Mesenchymal stem cell (in vitro differentiated cells and primary cell): ENCODE results near the gene GALNT3.

Experiments
- DNase-seq: peaks from one replicate; pipeline ENCODE4 v3.0.0-alpha.2; 2013
- H2AFZ ChIP-seq: one replicate; pipeline ENCODE4 v1.6.1; 2013; ENCODE audit warnings: low read depth, mild to moderate bottlenecking, control low read depth, inconsistent platforms, low read length, moderate library complexity
- H2AK5ac ChIP-seq: 2 replicates; pipeline ENCODE4 v1.6.1; 2013; ENCODE audit warnings: low read length, moderate library complexity, mild to moderate bottlenecking, inconsistent platforms; ENCODE audit not compliant: severe bottlenecking
- H2BK120ac ChIP-seq: one replicate; pipeline ENCODE4 v1.6.1; 2013; ENCODE audit warnings: low read depth, mild to moderate bottlenecking, inconsistent platforms, low read length, moderate library complexity
- H2BK12ac ChIP-seq, 2 experiments: one replicate each; pipeline ENCODE4 v1.6.1; 2013; ENCODE audit warnings: inconsistent platforms in 2 of 2, low read length in 2 of 2, mild to moderate bottlenecking in 2 of 2, moderate library complexity in 2 of 2, control low read depth in 1 of 2
- H2BK15ac ChIP-seq: one replicate; pipeline ENCODE4 v1.6.1; 2013; ENCODE audit warnings: mild to moderate bottlenecking, low read depth, inconsistent platforms; ENCODE audit not compliant: poor library complexity, severe bottlenecking
- H2BK5ac ChIP-seq: 2 replicates; pipeline ENCODE4 v1.6.1; 2013; ENCODE audit warnings: low read depth, mild to moderate bottlenecking, low read length, control low read depth, inconsistent platforms; ENCODE audit not compliant: poor library complexity, severe bottlenecking
- H3K14ac ChIP-seq, 2 experiments: one replicate each; pipeline ENCODE4 v1.6.1; 2013; ENCODE audit warnings: inconsistent platforms in 2 of 2, low read length in 2 of 2, control low read depth in 1 of 2, mild to moderate bottlenecking in 1 of 2, moderate library complexity in 1 of 2
- H3K18ac ChIP-seq, 2 experiments: one replicate each; pipeline ENCODE4 v1.6.1; 2013; ENCODE audit warnings: inconsistent platforms in 2 of 2, low read length in 2 of 2, control low read depth in 1 of 2, low read depth in 1 of 2, mild to moderate bottlenecking in 1 of 2
- H3K23ac ChIP-seq, 2 experiments: one replicate each; pipeline ENCODE4 v1.6.1; 2013; ENCODE audit warnings: inconsistent platforms in 2 of 2, low read length in 2 of 2, mild to moderate bottlenecking in 2 of 2, moderate library complexity in 2 of 2, control low read depth in 1 of 2
- H3K27ac ChIP-seq: 2 replicates; pipeline ENCODE4 v1.5.1; 2013; ENCODE audit warnings: mild to moderate bottlenecking, moderate library complexity, low read length, control low read depth, inconsistent platforms; ENCODE audit not compliant: poor library complexity, severe bottlenecking
- H3K27me3 ChIP-seq, 2 experiments: 2 replicates each; pipeline versions ENCODE4 v1.6.1 to v1.7.0; 2013; ENCODE audit warnings: low read length in 2 of 2, mild to moderate bottlenecking in 2 of 2, moderate library complexity in 2 of 2, control low read depth in 1 of 2, inconsistent platforms in 1 of 2; ENCODE audit not compliant: control insufficient read depth in 1 of 2, insufficient read depth in 1 of 2
- H3K36me3 ChIP-seq, 2 experiments: 2 replicates each; pipeline versions ENCODE4 v1.6.1 to v1.7.0; 2013; ENCODE audit warnings: low read length in 2 of 2, control low read depth in 1 of 2, inconsistent platforms in 1 of 2, low read depth in 1 of 2, mild to moderate bottlenecking in 1 of 2; ENCODE audit not compliant: insufficient read depth in 2 of 2, control insufficient read depth in 1 of 2
- H3K4ac ChIP-seq, 2 experiments: one replicate each; pipeline ENCODE4 v1.6.1; 2013; ENCODE audit warnings: inconsistent platforms in 2 of 2, low read length in 2 of 2, mild to moderate bottlenecking in 2 of 2, moderate library complexity in 2 of 2, control low read depth in 1 of 2, low read depth in 1 of 2
- H3K4me1 ChIP-seq: 2 replicates; pipeline ENCODE4 v1.6.1; 2013; ENCODE audit warnings: low read depth, low read length, control low read depth; ENCODE audit not compliant: control insufficient read depth, insufficient read depth
- H3K4me2 ChIP-seq: 2 replicates; pipeline ENCODE4 v1.6.1; 2013; ENCODE audit warnings: low read length, mild to moderate bottlenecking, inconsistent platforms; ENCODE audit not compliant: poor library complexity, severe bottlenecking
- H3K4me3 ChIP-seq, 2 experiments: 2 replicates each; pipeline versions ENCODE4 v1.5.1 to v1.7.0; 2013; ENCODE audit warnings: low read length in 2 of 2, mild to moderate bottlenecking in 2 of 2, control low read depth in 1 of 2, low read depth in 1 of 2; ENCODE audit not compliant: insufficient read depth in 1 of 2
- H3K79me1 ChIP-seq: replicated peaks from 2 replicates; pipeline ENCODE4 v1.6.1; 2013; ENCODE audit warnings: mild to moderate bottlenecking, control low read depth, low read length, inconsistent platforms; ENCODE audit not compliant: poor library complexity, severe bottlenecking
- H3K9ac ChIP-seq: 2 replicates; pipeline ENCODE4 v1.7.0; 2013; ENCODE audit warnings: mild to moderate bottlenecking, low read length, moderate library complexity
- H3K9me3 ChIP-seq: 2 replicates; pipeline ENCODE4 v1.7.0; 2013; ENCODE audit warnings: mild to moderate bottlenecking, low read length; ENCODE audit not compliant: control insufficient read depth
- H4K8ac ChIP-seq: one replicate; pipeline ENCODE4 v1.6.1; 2013; ENCODE audit warnings: inconsistent platforms, mild to moderate bottlenecking, low read length, moderate library complexity
- H4K91ac ChIP-seq: one replicate; pipeline ENCODE4 v1.6.1; 2013; ENCODE audit warnings: mild to moderate bottlenecking, low read length, inconsistent platforms
- WGBS: methylation state at CpG from one replicate; pipeline ENCODE4 v1.1.7; 2013; ENCODE audit warnings: mixed read lengths; 5-methylcytosine and 5-hydroxymethylcytosine counted together

GALNT3 gene

DNA sequence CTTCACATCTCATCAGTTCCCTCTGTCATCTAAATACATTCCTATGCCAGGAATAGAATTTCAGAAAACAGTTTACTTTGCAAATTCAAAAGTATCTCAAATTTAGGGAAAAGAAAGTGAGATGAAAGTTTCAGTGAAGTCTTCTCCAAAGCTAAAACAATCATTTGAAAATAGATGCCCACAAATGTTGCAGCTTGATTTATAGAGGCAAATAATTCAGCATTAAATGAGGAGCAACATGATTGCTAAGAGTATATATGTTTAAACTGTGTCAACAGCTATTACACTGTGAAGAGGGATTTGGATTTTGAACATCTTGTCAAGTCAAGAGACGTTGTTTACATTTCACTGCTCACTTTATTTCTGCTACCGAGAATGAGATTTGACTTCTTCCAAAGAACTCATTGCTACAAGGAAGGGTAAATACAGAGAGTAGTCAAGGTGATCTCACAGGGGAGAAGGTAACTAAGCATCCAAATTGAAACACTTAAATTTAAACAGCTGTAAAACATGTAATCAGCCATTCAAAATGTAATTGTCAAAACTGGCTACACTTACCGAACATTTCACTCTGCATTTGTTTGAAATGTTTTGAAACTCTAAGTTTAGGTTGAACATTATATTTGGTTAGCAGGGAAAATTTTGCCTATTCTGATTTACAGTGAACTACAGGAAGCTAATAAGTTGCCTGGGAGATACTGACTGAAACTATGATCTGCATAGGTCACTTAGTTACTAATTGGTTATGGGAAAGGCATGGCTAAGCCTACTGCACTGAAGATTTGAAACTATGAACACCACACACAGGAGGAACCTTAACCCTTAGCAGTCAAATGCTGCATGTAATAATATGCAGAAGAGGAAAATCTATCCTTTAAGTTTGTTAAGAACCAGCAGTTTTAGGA lies 33.2 kb upstream of the GALNT3 start:
- no peak overlapping the region for H3K14ac ChIP-seq
- no peak overlapping the region for H2BK120ac ChIP-seq
- no peak overlapping the region for H3K23ac ChIP-seq
- DNase-seq = no peak
- 78% methylated on average over 3 of the region's 3 CpGs for WGBS
- H3K36me3 ChIP-seq = no peaks in the 10 kb centered on the region
- no peaks in the 10 kb centered on the region for H3K27me3 ChIP-seq
- H3K27ac ChIP-seq = no peak overlapping the region
- no peak overlapping the region for H4K8ac ChIP-seq
- H3K9ac ChIP-seq = no peak overlapping the region
- H3K9me3 ChIP-seq = no peaks in the 10 kb centered on the region
- no peak overlapping the region for H2BK15ac ChIP-seq
- H2BK5ac ChIP-seq = no peak overlapping the region
- no peak overlapping the region for H3K4me2 ChIP-seq
- H4K91ac ChIP-seq = no peak overlapping the region
- H2AK5ac ChIP-seq = no peak overlapping the region
- H3K4me1 ChIP-seq = no peaks in the 10 kb centered on the region
- no peak overlapping the region for H3K4me3 ChIP-seq
- H2BK12ac ChIP-seq = no peak overlapping the region
- H3K79me1 ChIP-seq = no peaks in the 10 kb centered on the region
- no peak overlapping the region for H3K18ac ChIP-seq
- no peak overlapping the region for H2AFZ ChIP-seq
- H3K4ac ChIP-seq = no peak overlapping the region

GRCh38 chr2:165825041-165825440 lies 31.0 kb upstream of the GALNT3 start:
- H3K9me3 ChIP-seq = no peaks in the 10 kb centered on the region
- no peak overlapping the region for H2AFZ ChIP-seq
- no peak overlapping the region for H3K23ac ChIP-seq
- no peaks in the 10 kb centered on the region for H3K4me1 ChIP-seq
- H2BK5ac ChIP-seq = no peak overlapping the region
- DNase-seq = peak; percentile 32
- no peak overlapping the region for H2BK15ac ChIP-seq
- H3K36me3 ChIP-seq = no peaks in the 10 kb centered on the region
- H3K27ac ChIP-seq = no peak overlapping the region
- no peak overlapping the region for H3K9ac ChIP-seq
- no peak overlapping the region for H4K91ac ChIP-seq
- H3K14ac ChIP-seq = no peak overlapping the region
- no peak overlapping the region for H3K4me2 ChIP-seq
- H2AK5ac ChIP-seq = no peak overlapping the region
- no peak overlapping the region for H2BK120ac ChIP-seq
- no peak overlapping the region for H3K4me3 ChIP-seq
- H3K4ac ChIP-seq = no peak overlapping the region
- H3K79me1 ChIP-seq = no peaks in the 10 kb centered on the region
- no peaks in the 10 kb centered on the region for H3K27me3 ChIP-seq
- 56% methylated on average over 2 of the region's 2 CpGs for WGBS
- H3K18ac ChIP-seq = no peak overlapping the region
- H4K8ac ChIP-seq = no peak overlapping the region
- H2BK12ac ChIP-seq = no peak overlapping the region

GRCh38 chr2:165820296-165820695 lies 26.2 kb upstream of the GALNT3 start:
- H3K4me2 ChIP-seq = no peak overlapping the region

GRCh38 chr2:165818920-165819319 lies 24.9 kb upstream of the GALNT3 start:
- WGBS = no CpG with 5 or more reads among the region's 1 CpG
- Histone ChIP-seq H3K4me2 (no peak overlapping the region), H2BK5ac (no peak overlapping the region)

More at GRCh38 chr2:165820296-165820695, 26.2 kb upstream of the GALNT3 start:
- no peaks in the 10 kb centered on the region for H3K27me3 ChIP-seq
- H4K91ac ChIP-seq = no peak overlapping the region
- H3K23ac ChIP-seq = no peak overlapping the region
- H2BK15ac ChIP-seq = no peak overlapping the region
- H3K18ac ChIP-seq = no peak overlapping the region
- no peak overlapping the region for H2AFZ ChIP-seq
- no peaks in the 10 kb centered on the region for H3K79me1 ChIP-seq
- H2BK12ac ChIP-seq = no peak overlapping the region
- H4K8ac ChIP-seq = no peak overlapping the region
- H3K27ac ChIP-seq = no peak overlapping the region
- no peak for DNase-seq
- no peak overlapping the region for H3K9ac ChIP-seq
- H3K14ac ChIP-seq = no peak overlapping the region
- no peak overlapping the region for H2BK5ac ChIP-seq
- H2BK120ac ChIP-seq = no peak overlapping the region
- no peaks in the 10 kb centered on the region for H3K9me3 ChIP-seq
- no peaks in the 10 kb centered on the region for H3K4me1 ChIP-seq
- 59% methylated on average over 2 of the region's 2 CpGs for WGBS
- H3K36me3 ChIP-seq = no peaks in the 10 kb centered on the region
- H2AK5ac ChIP-seq = no peak overlapping the region
- no peak overlapping the region for H3K4me3 ChIP-seq
- no peak overlapping the region for H3K4ac ChIP-seq

More at GRCh38 chr2:165818920-165819319, 24.9 kb upstream of the GALNT3 start:
- Histone ChIP-seq H3K27ac (no peak overlapping the region), H4K91ac (no peak overlapping the region), H4K8ac (no peak overlapping the region), H2BK12ac (no peak overlapping the region), H3K4me1 (no peaks in the 10 kb centered on the region), H2BK120ac (no peak overlapping the region), H3K4me3 (no peak overlapping the region), H3K9ac (no peak overlapping the region), H3K79me1 (no peaks in the 10 kb centered on the region), H3K4ac (no peak overlapping the region), H3K9me3 (no peaks in the 10 kb centered on the region), H2AK5ac (no peak overlapping the region), H3K14ac (no peak overlapping the region), H3K23ac (no peak overlapping the region), H3K27me3 (no peaks in the 10 kb centered on the region), H3K36me3 (no peaks in the 10 kb centered on the region), H3K18ac (no peak overlapping the region), H2BK15ac (no peak overlapping the region), H2AFZ (no peak overlapping the region)
- DNase-seq = no peak
